GM21619 (cell line): ENCODE results near the gene HMGXB4.

Experiments used
- ATAC-seq: cut with Tn5 transposase; IDR thresholded peaks from one replicate; pipeline ENCODE4 v1.9.1; 2021; ENCODE audit not compliant: unreplicated experiment

The HMGXB4 gene

GRCh38 chr22:35324762-35325161 lies 67.5 kb downstream of the HMGXB4 start:
- ATAC-seq, result no peak

DNA sequence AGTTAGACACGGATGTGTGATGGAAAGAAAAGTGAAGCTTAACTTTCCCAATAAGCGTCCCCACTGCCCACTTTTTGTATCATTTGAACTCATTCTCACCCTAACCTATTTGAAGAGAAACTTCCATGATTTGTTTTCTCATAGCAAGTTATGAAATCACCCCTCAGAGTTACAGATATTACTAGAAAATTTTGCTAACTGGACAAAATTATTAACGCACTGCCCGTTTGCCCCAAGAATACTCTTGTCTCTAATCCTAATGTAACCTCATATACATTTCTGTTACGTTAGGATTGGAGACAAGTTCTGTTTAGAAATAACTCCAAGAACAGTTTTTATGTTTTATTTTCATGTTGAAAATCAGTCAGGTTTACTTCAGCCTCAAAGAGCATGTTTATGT lies 67.9 kb downstream of the HMGXB4 start:
- ATAC-seq, result no peak

DNA sequence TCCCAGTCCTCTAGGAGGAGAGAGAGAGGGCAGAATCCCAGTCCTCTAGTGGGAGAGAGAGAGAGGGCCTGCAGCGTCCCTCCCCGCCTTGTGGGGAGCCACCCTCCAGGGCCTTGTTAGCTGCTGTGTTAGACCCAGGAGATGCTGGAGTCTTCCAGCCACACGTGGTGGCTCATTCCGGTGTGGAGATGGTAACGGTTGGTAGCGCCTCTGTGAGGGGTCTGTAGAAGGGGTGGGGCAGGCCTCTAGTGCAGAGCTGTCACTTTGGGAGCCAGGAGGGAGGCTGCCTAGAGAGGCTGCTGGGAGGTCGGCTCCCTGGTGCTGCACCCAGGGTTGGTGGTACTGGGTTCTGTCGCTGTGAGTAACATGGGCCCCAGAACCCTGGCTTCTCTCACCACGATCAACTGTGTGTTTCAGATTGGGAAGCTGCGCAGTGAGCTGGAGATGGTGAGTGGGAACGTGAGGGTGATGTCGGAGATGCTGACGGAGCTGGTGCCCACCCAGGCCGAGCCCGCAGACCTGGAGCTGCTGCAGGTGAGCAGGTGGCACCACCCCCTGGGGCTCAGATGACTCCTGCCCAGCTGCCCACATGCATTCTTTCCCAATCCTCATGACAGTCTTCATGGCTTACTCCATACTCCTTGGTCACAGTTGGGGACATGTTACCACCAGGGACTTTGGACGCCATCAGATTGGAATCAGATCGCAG lies 69.7 kb downstream of the HMGXB4 start:
- no peak for ATAC-seq

GRCh38 chr22:35327690-35328471 lies 70.6 kb downstream of the HMGXB4 start:
- no peak for ATAC-seq

- no peak for ATAC-seq
Observed at GRCh38 chr22:35328472-35328885, 71.2 kb downstream of the HMGXB4 start.

GRCh38 chr22:35329114-35329847 lies 72.0 kb downstream of the HMGXB4 start:
- ATAC-seq, result no peak

DNA sequence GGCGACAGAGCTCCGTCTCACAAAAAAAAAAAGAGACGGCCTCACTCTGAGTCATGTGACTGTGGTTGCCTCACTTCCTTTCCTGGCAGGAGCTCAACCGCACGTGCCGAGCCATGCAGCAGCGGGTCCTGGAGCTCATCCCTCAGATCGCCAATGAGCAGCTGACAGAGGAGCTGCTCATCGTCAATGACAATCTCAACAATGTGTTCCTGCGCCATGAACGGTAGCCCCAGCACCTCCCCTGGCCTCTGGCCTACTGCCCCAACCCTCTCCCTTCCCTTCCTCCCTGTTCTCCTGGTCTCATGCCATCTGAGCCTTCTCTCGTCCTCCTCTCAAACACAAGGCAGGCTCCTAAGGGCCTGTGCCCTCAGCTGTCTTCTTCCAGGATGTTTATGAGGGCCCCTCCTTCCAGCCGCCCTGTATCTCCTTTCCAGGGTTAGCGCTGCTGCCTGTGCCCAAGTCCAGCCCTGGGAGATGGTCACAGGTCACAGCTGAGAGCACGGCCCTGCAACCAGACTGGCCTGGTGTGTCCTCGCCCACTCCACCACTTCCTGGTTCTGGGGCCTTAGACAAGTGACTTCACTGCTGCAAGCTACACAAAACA lies 73.1 kb downstream of the HMGXB4 start:
- ATAC-seq, result no peak

DNA sequence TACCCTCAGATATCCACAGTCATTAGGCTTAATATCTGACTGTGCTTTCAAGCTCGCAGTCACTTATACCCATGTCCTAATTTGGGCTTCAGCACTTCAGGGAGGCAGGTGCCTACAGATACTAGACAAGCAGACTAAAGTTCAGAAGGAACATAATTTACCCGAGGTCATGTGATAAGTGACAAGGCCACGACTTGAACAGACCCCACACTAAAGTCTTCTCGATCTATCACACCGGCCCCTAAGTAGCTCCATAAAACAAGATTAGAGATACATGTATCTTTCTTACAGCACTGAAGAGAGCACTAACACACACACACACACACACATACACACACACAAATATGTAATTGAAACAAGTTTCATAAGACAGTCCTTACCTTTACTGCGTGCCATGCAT lies 75.0 kb downstream of the HMGXB4 start:
- no peak for ATAC-seq

DNA sequence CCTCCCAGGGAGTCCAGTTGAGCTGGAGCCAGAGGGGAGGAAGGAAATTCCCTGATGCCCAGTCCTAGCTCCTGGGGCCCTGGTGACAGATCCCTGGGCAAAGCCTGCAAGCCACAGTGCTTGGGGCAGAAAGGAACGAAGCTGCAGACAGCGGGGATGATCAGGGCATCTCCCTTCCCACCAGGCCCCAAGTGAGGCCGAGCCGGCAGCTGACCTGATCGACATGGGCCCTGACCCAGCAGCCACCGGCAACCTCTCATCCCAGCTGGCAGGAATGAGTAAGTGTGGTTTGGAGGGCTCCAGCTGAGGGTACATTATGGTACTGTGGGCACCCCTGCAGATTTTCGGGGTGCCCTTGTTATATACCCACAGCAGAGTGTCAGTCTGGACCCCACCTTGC lies 75.9 kb downstream of the HMGXB4 start:
- no peak for ATAC-seq

- no peak for ATAC-seq
Observed at GRCh38 chr22:35334004-35334403, 76.7 kb downstream of the HMGXB4 start.

- ATAC-seq, result no peak
Observed at GRCh38 chr22:35335468-35335867, 78.2 kb downstream of the HMGXB4 start.

DNA sequence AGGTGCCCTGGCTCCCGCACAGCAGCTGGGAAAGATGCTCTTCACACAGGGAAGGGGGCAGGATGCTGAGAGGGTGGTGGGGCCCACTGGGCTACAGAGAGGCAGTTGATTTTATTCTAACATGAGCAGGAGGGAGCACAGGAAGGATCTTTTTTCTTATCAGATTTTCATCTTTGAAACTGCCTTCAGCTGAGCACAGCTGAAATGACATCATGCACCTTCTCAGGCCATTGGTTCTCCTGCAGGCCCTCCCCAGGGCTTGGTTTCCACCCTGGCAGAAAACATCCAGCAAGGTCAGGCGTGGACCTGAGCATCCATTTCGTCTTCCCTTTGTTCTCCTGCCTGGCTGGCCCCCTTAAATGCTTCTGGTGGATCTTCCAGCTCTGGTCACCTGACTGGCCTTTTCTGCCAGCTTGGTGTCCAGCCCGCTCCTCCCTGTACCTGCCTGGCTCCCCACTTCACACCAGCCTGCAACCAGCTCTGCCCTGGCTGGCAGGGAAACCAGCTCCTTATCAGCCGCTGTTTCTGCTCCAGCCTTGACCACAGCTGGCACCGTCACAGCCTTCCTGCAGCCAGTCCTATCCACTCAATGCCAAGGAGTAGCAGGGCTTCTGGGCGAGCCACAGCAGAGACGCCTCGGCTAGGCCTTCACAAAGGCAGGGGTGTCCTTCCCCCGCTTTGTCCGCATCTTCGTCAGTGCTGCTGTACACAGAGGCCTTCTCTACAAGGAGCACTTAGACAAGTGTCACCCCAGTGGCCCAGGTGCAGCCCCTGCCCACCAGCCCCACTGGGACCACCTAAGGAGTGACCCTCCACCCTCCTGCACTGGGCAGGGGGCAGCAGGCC lies 78.9 kb downstream of the HMGXB4 start:
- no peak for ATAC-seq

DNA sequence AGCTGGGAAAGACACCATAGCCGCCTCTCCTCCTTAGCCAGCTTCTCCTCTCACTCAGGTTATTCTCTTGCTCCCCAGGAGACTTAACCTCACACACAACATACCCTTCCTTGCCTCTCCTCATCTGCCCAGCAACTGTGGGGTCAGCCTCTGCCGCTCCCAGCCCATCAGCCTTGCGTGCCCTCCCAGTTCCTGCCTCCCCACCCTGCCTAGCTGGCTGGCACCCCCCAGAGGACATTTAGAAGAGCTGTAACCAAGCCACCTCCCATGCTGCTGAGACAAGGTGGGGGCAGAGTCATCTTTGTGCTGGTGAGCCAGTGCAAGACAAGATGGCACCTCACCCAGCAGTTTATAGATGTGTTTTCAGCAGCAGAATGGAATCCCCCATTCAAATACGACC lies 80.6 kb downstream of the HMGXB4 start:
- no peak for ATAC-seq

DNA sequence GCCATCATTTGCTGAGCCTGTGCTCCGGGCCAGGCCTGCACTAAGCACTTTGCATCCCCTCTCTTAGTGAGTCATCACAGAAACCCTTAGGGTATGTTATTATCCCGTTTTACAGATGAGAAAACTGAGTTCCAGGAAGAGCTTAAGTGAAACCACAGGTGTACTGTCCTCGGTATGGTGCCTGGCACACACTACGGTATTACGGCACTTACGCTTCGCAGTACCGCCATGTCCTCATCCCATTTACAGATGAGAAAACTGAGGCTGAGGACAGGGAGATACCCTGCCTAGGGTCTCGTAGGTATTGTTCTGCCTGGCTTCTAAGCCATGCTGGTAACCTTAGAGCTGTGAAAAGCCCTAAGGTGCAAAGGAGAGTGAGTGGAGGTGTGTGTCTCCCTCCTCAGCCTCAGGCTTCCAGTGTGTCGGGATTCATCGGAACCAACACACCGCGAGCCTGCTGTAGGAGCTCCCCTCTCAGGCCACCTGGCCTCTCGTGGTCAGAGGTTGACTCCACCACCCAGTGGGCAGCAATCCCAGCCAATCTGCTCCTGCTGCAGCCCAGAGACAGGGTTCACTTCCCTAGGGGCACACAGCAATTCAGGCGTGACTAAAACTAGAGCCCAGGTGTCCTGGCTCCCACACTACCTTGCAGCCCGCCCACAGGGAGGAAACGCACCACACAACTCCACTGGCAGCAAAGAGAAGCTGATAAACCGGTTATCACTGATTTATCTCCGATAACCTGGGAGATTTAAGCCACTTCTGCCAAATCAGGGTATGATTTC lies 84.0 kb downstream of the HMGXB4 start:
- ATAC-seq, result no peak

DNA sequence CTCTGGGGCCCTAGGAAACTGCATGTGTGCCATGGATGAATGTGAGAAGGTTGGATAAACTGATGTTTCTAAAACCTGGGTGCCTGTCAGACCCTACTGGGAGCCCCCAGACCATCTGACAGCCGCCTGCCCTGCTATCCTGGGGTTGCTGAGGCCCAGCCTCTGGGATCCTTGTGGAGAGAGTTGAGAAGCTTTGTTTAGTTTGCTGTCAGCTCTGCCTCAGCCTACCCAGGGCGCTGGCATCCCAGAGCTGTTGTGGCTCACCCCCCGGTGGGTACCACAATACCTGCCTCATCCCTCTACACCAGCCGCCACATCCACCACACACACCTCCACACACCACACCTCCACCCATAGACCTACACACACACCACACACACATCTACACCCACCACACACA lies 85.1 kb downstream of the HMGXB4 start:
- no peak for ATAC-seq

GRCh38 chr22:35343664-35344550 lies 86.6 kb downstream of the HMGXB4 start:
- ATAC-seq, result no peak

GRCh38 chr22:35344956-35345690 lies 87.8 kb downstream of the HMGXB4 start:
- no peak for ATAC-seq
